LNCaP clone FGC (cell line): ENCODE results near the gene FAM153A.
"Not testable (repeated sequence)": the region's sequence is repeated elsewhere in the genome, so short reads cannot be mapped to it uniquely, and the experiment has no call there.

Source experiments
- DNase-seq: peaks from one replicate; pipeline ENCODE4 v3.0.0-alpha.2; 2011; ENCODE audit warnings: low read depth
- H3K4me3 ChIP-seq: 2 replicates; pipeline ENCODE4 v1.5.1; 2011; ENCODE audit warnings: mild to moderate bottlenecking, low read depth, low read length, control low read depth

The FAM153A gene

GRCh38 chr5:177782792-177783633, at the start of gene FAM153A:
TSS of gene FAM153A (minus strand) at chr5:177782899.
- not testable (repeated sequence) for DNase-seq, H3K4me3 ChIP-seq

- not testable (repeated sequence) for DNase-seq, H3K4me3 ChIP-seq
Measured at GRCh38 chr5:177832287-177832686, 49.6 kb upstream of the FAM153A start.

DNA sequence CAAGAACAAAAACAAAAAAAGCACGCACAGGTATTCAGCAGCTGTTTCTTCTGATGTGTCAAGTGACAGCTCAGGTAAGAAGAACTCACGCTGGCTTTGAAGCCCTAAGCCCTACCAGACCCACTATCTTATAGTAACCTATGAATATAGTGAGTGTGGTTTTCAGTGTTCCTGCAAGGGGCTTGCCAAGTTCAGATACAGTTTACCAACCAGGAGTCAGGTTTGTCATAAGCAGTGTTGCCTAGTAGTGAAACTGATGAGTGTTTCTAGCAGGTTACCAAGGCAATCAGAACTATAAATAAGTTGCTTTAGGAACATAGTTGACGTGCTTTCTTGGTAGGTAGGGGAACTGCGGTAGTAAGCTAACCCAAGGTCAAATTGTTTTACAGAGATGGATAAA, 43.4 kb upstream of the FAM153A start:
- not testable (repeated sequence) for DNase-seq, H3K4me3 ChIP-seq

GRCh38 chr5:177824776-177825175, 42.1 kb upstream of the FAM153A start:
- DNase-seq, H3K4me3 ChIP-seq: not testable (repeated sequence)

- DNase-seq, H3K4me3 ChIP-seq: not testable (repeated sequence)
Measured at GRCh38 chr5:177822489-177822888, 39.8 kb upstream of the FAM153A start.

- not testable (repeated sequence) for DNase-seq, H3K4me3 ChIP-seq
Measured at GRCh38 chr5:177819664-177820063, 37.0 kb upstream of the FAM153A start.

GRCh38 chr5:177812814-177813425, 30.2 kb upstream of the FAM153A start:
- not testable (repeated sequence) for H3K4me3 ChIP-seq, DNase-seq

DNA sequence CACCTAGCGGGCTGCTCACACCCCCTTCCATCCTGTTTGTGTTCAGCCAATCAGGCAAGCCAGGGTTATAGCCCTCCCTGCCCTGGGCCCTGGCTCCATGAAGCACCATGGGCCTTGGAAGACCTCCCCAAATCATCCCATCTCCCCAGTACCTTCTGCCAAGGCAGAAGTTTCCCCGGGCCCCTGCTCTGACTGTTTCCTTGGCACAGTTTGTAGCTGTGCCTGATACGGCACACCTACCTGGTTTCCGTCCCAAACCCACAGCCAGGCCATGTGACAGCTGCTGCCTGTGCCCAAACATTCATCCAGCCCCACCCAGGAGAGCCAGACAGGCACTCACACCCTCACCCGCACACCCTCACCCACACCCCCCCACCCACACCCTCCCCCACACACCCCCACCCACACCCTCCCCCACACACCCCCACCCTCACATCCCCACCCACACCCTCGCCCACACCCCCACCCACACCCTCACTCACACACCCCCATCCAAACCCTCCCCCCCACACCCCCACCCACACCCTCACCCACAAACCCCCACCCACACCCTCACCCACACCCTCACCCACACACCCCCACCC, 29.6 kb upstream of the FAM153A start:
- not testable (repeated sequence) for H3K4me3 ChIP-seq, DNase-seq

DNA sequence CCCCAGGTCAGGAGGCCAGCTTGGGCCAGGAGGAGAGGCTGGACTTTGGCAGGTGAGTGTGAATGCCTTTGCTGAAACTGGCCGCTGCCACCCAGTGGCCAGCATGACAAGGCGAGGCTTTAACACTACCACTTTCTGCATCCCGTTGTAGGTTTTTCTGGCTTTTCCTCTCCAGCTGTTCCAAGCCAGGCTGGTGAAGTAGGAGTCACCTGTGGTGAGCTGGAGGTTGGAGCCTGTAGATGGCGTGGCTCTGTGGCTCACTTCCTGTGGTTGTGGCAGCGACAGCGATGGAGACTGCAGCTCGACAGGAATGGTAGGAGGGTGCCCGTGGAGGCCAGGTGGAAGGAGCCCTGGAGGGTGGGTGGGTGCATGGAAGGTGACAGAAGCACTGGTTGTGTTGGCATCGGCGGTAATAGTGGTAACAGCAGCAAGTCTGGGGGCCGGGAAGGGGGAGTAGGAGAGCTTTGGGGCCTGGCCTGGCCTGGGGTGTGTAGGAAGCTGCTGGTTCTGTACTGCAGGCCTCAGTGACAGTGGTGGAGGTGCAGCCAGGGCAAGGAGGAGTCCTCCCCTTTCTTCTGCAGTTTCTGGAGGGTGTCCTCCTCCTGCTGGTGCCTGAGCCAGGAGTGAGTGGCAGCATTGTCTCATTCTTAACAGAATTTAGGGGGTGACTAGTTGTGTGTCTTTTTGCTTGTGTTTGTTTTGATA, 26.7 kb upstream of the FAM153A start:
- not testable (repeated sequence) for H3K4me3 ChIP-seq, DNase-seq

GRCh38 chr5:177808420-177808819, 25.7 kb upstream of the FAM153A start:
- not testable (repeated sequence) for DNase-seq, H3K4me3 ChIP-seq

- H3K4me3 ChIP-seq, DNase-seq: not testable (repeated sequence)
Measured at GRCh38 chr5:177807265-177807664, 24.6 kb upstream of the FAM153A start.

DNA sequence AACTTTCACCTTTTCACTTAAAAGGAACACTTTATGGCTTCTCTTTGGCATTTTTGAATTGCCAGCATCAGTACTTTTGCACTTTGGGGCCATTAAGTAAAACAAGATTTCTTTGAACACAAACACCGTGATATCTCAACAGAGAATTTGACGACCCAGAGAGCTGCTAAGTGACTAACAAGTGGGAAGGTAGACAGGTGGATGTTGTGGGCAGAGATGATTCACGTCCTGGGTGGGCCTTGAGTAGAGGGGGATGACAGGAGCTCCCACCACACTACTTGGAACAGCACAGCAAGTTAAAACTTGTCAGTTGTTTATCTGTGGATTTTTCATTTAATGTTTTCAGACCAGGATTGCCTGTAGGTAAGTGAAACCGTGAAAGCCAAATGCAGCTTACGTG, 18.7 kb upstream of the FAM153A start:
- not testable (repeated sequence) for DNase-seq, H3K4me3 ChIP-seq

- not testable (repeated sequence) for DNase-seq
Measured at GRCh38 chr5:177798237-177798840, 15.6 kb upstream of the FAM153A start.

DNA sequence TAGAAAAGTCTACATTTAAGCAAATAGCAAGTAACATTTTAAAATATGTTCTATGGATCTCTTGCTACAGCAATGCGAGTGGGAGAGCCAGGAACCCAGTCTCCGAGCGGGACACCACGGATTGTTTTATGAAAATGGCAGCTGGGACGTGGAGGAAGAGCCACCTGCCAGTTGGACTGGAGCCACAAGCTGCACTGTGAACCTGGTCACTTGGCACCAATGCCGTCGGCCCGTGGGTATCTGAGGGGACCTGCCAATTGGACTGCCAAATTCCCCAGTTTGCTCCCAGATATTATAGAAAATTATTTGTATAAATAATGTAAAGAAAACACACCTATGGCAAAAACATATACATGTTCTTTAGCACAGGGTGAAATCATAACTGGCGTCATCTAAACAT, 10.6 kb upstream of the FAM153A start:
- H3K4me3 ChIP-seq, DNase-seq: not testable (repeated sequence)

More at GRCh38 chr5:177798237-177798840, 15.6 kb upstream of the FAM153A start:
- H3K4me3 ChIP-seq: not testable (repeated sequence)

GRCh38 chr5:177791649-177792048, 8.9 kb upstream of the FAM153A start:
- H3K4me3 ChIP-seq, DNase-seq: not testable (repeated sequence)

DNA sequence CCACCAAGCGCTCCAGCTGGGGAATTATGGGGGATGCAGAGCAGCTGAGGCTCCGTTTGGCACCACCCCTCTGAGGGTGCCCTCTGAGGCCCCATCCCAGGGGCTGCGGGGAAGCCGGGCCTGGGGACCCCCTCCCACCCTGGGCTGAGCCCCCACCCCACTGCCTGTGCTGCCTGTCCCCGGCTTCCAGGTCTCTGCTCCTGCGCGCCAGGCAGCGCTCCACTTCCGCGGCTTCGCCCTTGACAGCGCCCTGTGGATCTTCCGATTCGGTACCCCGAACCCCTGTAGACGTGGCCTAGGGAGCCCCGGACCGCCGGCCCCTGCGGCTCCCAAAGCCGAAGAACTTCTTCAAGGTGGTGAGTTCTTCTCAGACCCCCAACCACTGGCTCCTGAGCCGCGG, 530 bp downstream of the FAM153A start:
- DNase-seq, H3K4me3 ChIP-seq: not testable (repeated sequence)

DNA sequence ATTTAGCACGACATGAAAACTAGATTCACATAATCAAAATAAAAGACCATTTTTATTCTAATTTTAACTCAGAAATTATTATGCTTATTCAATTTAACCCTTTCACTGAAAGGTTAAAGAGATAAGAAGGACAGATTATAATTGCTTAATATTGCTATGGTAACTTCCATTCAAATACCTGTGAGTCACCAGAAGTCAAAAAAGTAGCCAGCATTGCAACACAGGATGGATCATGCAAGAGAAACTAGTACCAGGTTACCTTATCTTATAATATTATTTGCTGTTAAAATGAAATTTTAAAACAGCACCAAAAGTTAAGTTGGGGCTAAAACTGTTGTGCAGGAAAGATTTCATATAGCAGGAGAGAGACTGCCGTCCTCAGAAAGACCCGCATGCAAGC, 11.5 kb downstream of the FAM153A start:
- DNase-seq, H3K4me3 ChIP-seq: not testable (repeated sequence)

- not testable (repeated sequence) for H3K4me3 ChIP-seq
Measured at GRCh38 chr5:177770646-177771045, 12.1 kb downstream of the FAM153A start.

More at GRCh38 chr5:177770646-177771045, 12.1 kb downstream of the FAM153A start:
- DNase-seq: not testable (repeated sequence)
